MG63 (cell line): ENCODE data around the gene RALY. TPM values are rescaled to one million over a fixed set of nuclear protein-coding genes. Genes with fewer than 3 reads are reported as not detected.

Experiments used
- DNase-seq: peaks from one replicate; pipeline ENCODE4 v3.0.0-alpha.2; 2020
- H3K27me3 ChIP-seq: fragments of 250-450 bp; sonication (Bioruptor Pico); 2 replicates; pipeline ENCODE4 v1.5.1; 2020; ENCODE audit warnings: mild to moderate bottlenecking, moderate library complexity
- H3K36me3 ChIP-seq: fragments of 250-450 bp; sonication (Bioruptor Pico); 2 replicates; pipeline ENCODE4 v1.5.1; 2020; ENCODE audit warnings: mild to moderate bottlenecking, moderate library complexity
- H3K4me3 ChIP-seq: fragments of 250-450 bp; sonication (Bioruptor Pico); 2 replicates; pipeline ENCODE4 v1.5.1; 2020; ENCODE audit warnings: mild to moderate bottlenecking, moderate library complexity
- H3K9me3 ChIP-seq: fragments of 250-450 bp; sonication (Bioruptor Pico); 2 replicates; pipeline ENCODE4 v1.5.1; 2020; ENCODE audit warnings: mild to moderate bottlenecking, moderate library complexity
- total RNA-seq: library from RNA; depleted of rRNA; stranded (reverse); fragments of >200 nt; shearing (Covaris generic); gene quantifications from 2 replicates; pipeline ENCODE4 v1.2.3, GENCODE V29; 2014; ENCODE audit warnings: low replicate concordance

The RALY gene
- total RNA-seq, 1 experiment from 2014 or later, result 241 TPM

DNA sequence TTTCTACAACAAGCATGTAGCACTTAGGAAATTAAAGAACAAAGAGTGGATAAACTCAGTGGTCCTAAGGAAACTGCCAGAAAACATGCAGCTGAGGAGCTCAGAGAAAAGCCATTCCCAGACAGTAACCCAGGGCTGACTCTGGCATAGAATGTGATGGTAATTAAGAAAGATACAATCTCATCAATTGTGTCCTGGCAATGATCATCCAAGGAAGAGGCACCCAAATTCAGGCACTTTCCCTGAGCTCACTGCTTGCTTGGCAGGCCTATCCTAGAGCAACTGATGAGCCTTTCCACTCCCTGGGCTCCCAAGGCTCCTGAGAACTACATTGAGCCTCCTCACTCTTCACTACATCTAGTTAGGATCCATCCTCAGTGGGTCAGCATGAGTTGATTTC is 102.1 kb downstream of the RALY start:
- Histone ChIP-seq H3K36me3 (peaks cover 98% of the 10 kb centered on the region), H3K27me3 (no peaks in the 10 kb centered on the region), H3K9me3 (no peaks in the 10 kb centered on the region), H3K4me3 (no peak overlapping the region)
- no peak for DNase-seq

DNA sequence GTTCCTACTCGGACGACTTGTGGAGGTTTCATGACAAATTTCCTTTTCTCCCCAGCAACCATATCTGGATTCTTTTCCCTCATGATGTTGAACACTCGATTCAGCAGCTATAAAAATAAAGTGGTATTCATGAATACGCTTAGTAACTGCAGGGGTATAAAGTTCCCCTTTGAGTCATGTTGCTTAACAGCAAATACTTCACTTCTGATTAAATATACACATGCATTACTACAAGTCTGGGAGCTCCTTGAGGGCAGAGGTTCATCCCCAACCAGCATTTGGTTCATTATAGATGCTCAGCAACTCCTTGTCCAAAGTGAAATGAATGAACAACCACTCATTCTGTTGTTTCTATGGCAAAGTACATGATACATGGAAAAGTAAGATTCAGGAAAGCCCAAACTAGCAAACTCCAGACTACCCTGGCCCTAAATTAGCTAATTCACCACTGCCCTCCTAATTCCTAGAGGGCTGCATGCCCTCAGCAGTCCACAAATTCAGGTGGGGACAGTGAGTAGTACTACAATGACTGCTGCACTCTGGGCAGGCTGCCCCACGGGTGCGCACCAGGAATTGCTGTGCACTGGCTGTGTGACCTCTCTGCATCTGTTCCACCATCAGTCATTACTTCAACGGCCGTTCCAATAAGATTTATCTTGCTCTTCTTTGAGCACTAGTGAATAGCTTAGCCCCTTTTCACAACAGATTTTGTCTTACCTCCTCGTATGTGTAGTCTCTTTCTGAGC is 103.2 kb downstream of the RALY start:
- Histone ChIP-seq H3K27me3 (no peaks in the 10 kb centered on the region), H3K9me3 (no peaks in the 10 kb centered on the region), H3K4me3 (no peak overlapping the region), H3K36me3 (peaks cover 100% of the 10 kb centered on the region)
- DNase-seq, result no peak

GRCh38 chr20:34098570-34098969 is 104.9 kb downstream of the RALY start:
- no peak for DNase-seq
- Histone ChIP-seq H3K27me3 (no peaks in the 10 kb centered on the region), H3K9me3 (no peaks in the 10 kb centered on the region), H3K36me3 (peaks cover 100% of the 10 kb centered on the region), H3K4me3 (no peak overlapping the region)

DNA sequence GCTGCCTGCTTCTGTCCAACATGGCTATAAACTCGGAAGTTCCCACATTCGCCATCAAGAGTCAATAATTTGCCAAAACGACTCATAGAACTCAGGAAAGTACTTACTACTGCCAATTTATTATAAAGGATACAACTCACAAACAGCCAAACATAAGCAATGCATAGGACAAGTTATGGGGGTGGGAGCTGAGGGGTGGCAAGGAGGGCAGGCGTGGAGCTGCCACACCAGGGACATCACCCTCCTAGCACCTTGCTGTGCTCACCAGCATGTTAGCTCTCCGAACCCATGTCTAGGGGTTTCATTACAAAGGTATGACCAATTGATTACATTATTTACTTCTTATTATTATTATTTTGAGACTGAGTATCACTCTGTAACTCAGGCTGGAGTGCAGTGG is 106.0 kb downstream of the RALY start:
- no peak overlapping the region for H3K4me3 ChIP-seq
- DNase-seq, result no peak
- no peaks in the 10 kb centered on the region for H3K27me3 ChIP-seq
- H3K36me3 ChIP-seq, result peaks cover 100% of the 10 kb centered on the region
- H3K9me3 ChIP-seq, result no peaks in the 10 kb centered on the region

- DNase-seq, result no peak
- H3K27me3 ChIP-seq, result no peaks in the 10 kb centered on the region
- no peaks in the 10 kb centered on the region for H3K9me3 ChIP-seq
- H3K4me3 ChIP-seq, result no peak overlapping the region
- peaks cover 100% of the 10 kb centered on the region for H3K36me3 ChIP-seq
Observed at GRCh38 chr20:34100576-34100975, 106.9 kb downstream of the RALY start.

GRCh38 chr20:34102342-34102741 is 108.6 kb downstream of the RALY start:
- Histone ChIP-seq H3K27me3 (no peaks in the 10 kb centered on the region), H3K9me3 (no peaks in the 10 kb centered on the region), H3K4me3 (no peak overlapping the region), H3K36me3 (peaks cover 95% of the 10 kb centered on the region)
- no peak for DNase-seq

GRCh38 chr20:34104059-34104458 is 110.3 kb downstream of the RALY start:
- no peaks in the 10 kb centered on the region for H3K9me3 ChIP-seq
- no peak overlapping the region for H3K4me3 ChIP-seq
- peaks cover 95% of the 10 kb centered on the region for H3K36me3 ChIP-seq
- DNase-seq, result no peak
- no peaks in the 10 kb centered on the region for H3K27me3 ChIP-seq

- Histone ChIP-seq H3K36me3 (peaks cover 92% of the 10 kb centered on the region), H3K27me3 (no peaks in the 10 kb centered on the region), H3K4me3 (no peak overlapping the region), H3K9me3 (no peaks in the 10 kb centered on the region)
- no peak for DNase-seq
Observed at GRCh38 chr20:34105978-34106675, 112.4 kb downstream of the RALY start.

DNA sequence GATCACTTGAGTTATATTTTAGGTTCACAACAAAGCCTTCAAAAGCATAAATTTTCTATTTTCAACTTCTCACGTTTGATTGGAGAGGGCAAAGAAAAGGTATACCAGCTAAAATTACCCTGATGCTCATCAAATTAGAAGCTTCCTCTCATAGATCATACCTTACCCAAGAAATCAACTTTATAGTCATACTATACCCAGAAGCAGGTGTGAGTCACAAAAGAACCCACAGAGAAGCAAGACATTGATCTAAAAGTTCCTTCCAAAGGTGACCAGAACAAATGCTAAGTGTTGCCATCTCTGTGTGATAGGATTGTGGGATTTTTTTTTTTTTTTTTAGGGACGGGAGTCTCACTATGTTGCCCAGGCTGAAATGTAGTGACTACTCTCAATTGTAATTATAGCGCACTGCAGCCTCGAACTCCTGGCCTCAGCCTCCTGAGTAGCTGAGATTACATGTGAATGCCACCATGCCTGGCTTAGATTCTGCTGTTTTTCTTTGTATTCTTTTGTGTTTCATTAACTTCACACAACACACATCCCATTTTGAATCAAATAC is 115.0 kb downstream of the RALY start:
- no peaks in the 10 kb centered on the region for H3K9me3 ChIP-seq
- H3K36me3 ChIP-seq, result peaks cover 75% of the 10 kb centered on the region
- no peak overlapping the region for H3K4me3 ChIP-seq
- no peak for DNase-seq
- no peaks in the 10 kb centered on the region for H3K27me3 ChIP-seq

DNA sequence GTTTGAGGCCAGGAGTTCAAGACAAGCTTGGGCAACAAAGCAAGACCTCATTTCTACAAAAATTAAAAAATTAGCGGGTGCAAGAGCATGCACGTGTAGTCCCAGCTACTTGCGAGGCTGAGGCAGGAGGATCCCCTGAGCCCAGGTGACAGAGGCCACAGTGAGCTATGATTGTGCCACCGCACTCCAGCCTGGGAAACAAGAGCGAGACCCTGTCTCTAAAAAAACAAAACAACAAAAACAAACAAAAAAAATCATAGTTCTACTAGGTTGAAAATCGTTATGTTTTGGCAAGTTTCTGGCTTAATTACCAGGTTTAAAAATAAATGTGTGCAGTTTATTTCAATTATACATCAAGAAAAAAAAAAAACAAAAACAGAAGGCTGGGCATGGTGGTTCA is 115.7 kb downstream of the RALY start:
- Histone ChIP-seq H3K9me3 (no peaks in the 10 kb centered on the region), H3K4me3 (no peak overlapping the region), H3K27me3 (no peaks in the 10 kb centered on the region), H3K36me3 (peaks cover 67% of the 10 kb centered on the region)
- DNase-seq, result no peak

- no peaks in the 10 kb centered on the region for H3K27me3 ChIP-seq
- H3K4me3 ChIP-seq, result peak overlapping the region; percentile 94
- H3K9me3 ChIP-seq, result no peaks in the 10 kb centered on the region
- H3K36me3 ChIP-seq, result peaks cover 60% of the 10 kb centered on the region
- no peak for DNase-seq
Observed at GRCh38 chr20:34110025-34110744, 116.5 kb downstream of the RALY start.

DNA sequence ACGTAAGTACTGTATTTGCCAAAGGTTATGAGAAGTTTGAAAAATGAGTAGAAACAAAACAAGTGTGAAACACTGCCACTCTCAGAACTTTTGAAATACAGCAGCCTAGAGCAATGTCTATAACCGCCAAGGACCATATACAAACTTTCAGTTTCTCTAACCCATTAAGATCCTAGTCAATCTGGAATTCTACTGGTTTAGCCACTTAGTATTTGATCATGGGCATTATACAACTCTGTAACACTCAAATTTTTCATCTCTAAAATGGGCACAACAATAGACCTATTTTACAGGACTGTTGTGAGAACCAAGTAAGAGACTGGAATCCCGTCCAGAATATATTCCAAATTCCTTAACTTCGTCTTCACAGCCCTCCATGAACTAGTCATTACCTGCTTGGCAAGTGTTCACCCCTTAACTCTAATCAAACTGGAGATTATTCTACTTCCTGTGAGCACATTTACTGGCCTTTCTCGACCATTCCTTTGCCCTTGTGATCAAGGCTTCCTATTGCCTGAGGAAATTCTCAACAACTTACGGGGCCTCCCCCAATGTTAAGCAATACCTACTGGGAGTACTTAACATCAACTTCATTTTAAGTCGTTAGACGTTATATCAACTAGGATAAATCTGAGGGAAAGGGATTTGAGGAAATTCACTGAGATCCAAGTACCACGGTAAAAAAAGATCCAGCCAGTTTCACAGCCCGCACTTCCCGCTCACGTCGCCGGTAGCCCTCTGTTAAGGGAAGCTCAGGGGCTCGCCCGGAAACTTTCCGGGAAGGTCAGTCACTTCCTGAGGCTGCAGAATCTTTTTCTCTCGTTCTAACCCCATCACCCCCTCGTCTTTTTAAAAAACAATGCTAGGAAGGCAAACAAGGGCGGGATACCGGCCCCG is 117.3 kb downstream of the RALY start:
- no peak for DNase-seq
- Histone ChIP-seq H3K9me3 (no peaks in the 10 kb centered on the region), H3K36me3 (peaks cover 52% of the 10 kb centered on the region), H3K27me3 (no peaks in the 10 kb centered on the region), H3K4me3 (peak overlapping the region; percentile 94)

GRCh38 chr20:34111702-34112599 is 118.2 kb downstream of the RALY start, which contains the start of gene EIF2S2:
Gene EIF2S2, minus strand, starts transcription at chr20:34112243. Its CDS starts 133 bp downstream, at chr20:34112110.
- Histone ChIP-seq H3K4me3 (peak within 1 kb of the TSS; percentile 94), H3K27me3 (no peaks in the 10 kb centered on the region)

DNA sequence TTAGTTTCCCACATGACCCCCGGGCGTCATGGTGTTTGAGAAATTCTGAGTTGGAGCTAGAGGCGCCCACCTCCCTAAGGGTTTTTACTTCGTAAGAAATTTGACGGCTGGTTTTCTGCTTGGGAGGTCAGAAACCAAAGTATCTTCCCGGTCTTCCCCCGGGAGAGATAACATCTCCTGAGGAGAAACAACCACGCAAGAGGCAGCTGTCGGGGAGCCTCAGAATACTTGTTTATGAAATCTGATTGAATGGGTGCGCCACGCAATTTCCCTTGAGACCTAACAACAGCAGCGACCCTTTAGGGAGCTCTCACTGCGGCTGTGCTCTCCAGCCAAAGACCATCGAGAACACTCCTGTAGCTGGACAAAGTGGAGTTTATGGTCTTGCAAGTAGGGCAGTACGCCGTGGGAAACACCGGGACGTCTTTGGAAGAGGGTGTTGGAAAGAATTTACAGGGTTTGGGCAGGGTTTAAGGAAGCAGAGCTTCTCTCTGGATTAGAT is 118.9 kb downstream of the RALY start:
- peak overlapping the region; percentile 94 for H3K4me3 ChIP-seq
- no peaks in the 10 kb centered on the region for H3K9me3 ChIP-seq
- H3K36me3 ChIP-seq, result peaks cover 40% of the 10 kb centered on the region
- DNase-seq, result peak; percentile 10
- no peaks in the 10 kb centered on the region for H3K27me3 ChIP-seq

More at GRCh38 chr20:34111702-34112599, 118.2 kb downstream of the RALY start, which contains the start of gene EIF2S2:
- Histone ChIP-seq H3K36me3 (peaks cover 46% of the 10 kb centered on the region), H3K9me3 (no peaks in the 10 kb centered on the region)
- peak; percentile 92 for DNase-seq

DNA sequence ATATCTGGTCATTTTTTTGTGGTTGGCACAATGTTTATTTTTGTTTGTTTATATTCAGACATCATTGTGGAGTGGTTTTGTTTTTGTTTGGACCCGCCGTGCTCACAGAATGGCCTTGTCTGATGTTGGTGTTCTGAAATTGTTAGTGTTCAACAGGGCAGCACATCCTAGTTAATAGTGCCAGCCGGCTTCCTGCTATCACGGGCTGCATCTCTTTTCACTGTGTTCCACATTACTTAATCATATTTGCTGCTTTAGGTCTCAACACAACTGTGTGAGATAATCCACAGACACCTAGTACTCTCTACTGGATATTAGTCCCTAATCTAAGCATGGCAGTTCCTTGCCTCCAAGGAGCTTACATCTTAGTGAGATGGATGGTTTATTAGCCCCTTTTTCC is 121.1 kb downstream of the RALY start:
- Histone ChIP-seq H3K9me3 (no peaks in the 10 kb centered on the region), H3K36me3 (peaks cover 19% of the 10 kb centered on the region), H3K4me3 (no peak overlapping the region), H3K27me3 (0 out of 2 replicates have a peak, but pooled peaks cover 2% of the 10 kb centered on the region)
- DNase-seq, result no peak
